A673 (cell line): ENCODE results near the gene PTPN20. TPM values are rescaled to one million over a fixed set of nuclear protein-coding genes. Genes with fewer than 3 reads are reported as not detected.

Source experiments
- BruUV-seq: library from RNA; stranded (reverse); fragments of 400-500 nt; replicated peaks from 2 replicates; lab custom pipeline; 2021; lab: Mats Ljungman, UMichigan
- CTCF ChIA-PET: fragments of 300-600 bp; sonication (Branson Sonifier 250); formaldehyde crosslinking; loops from one replicate; lab custom pipeline; 2022; ENCODE audit warnings: antibody characterized with exemption; lab: Charles Lee
- POLR2A ChIA-PET: fragments of 300-600 bp; sonication (Branson Sonifier 250); formaldehyde crosslinking; loops from one replicate; lab custom pipeline; 2022; ENCODE audit warnings: antibody characterized with exemption; ENCODE audit not compliant: low non-redundant PET; lab: Charles Lee
- DNase-seq: peaks from one replicate; pipeline ENCODE4 v3.0.0-alpha.2; 2015; ENCODE audit warnings: low spot score
- H3K27ac ChIP-seq: fragments of 200-600 bp; sonication (generic); 2 replicates; pipeline ENCODE4 v1.5.1; 2016; ENCODE audit warnings: mixed run types, low read depth, mild to moderate bottlenecking, mixed read lengths, antibody characterized with exemption, low read length; ENCODE audit not compliant: poor library complexity, severe bottlenecking
- H3K27me3 ChIP-seq: fragments of 200-600 bp; sonication (generic); replicated peaks from 2 replicates; pipeline ENCODE4 v1.6.1; 2017; ENCODE audit warnings: mixed run types, low read depth, mild to moderate bottlenecking, mixed read lengths, antibody characterized with exemption, low read length; ENCODE audit not compliant: insufficient read depth, poor library complexity
- H3K36me3 ChIP-seq: fragments of 200-600 bp; sonication (generic); 2 replicates; pipeline ENCODE4 v1.6.1; 2016; ENCODE audit warnings: mixed run types, mild to moderate bottlenecking, mixed read lengths, antibody characterized with exemption, low read length; ENCODE audit not compliant: insufficient read depth, poor library complexity, severe bottlenecking
- H3K4me1 ChIP-seq: fragments of 200-600 bp; sonication (generic); 2 replicates; pipeline ENCODE4 v1.6.1; 2017; ENCODE audit warnings: mixed run types, mild to moderate bottlenecking, mixed read lengths, antibody characterized with exemption, low read length; ENCODE audit not compliant: insufficient read depth, poor library complexity, severe bottlenecking
- H3K4me3 ChIP-seq: fragments of 200-600 bp; sonication (generic); 2 replicates; pipeline ENCODE4 v1.5.1; 2016; ENCODE audit warnings: low read depth, mixed run types, mild to moderate bottlenecking, mixed read lengths, low read length; ENCODE audit not compliant: poor library complexity, severe bottlenecking
- H3K9me3 ChIP-seq: fragments of 200-600 bp; sonication (generic); 2 replicates; pipeline ENCODE4 v1.6.1; 2016; ENCODE audit warnings: mixed run types, low read depth, mild to moderate bottlenecking, mixed read lengths, antibody characterized with exemption, low read length; ENCODE audit not compliant: poor library complexity, severe bottlenecking
- CTCF ChIP-seq: fragments of 300-800, 200-600 bp; sonication (generic); conservative IDR thresholded peaks from 2 replicates; pipeline ENCODE4 v1.5.1; 2017; ENCODE audit warnings: low read depth, mild to moderate bottlenecking, antibody characterized with exemption, low read length, moderate library complexity, mixed read lengths
- EZH2 ChIP-seq: fragments of 200-600 bp; sonication (generic); IDR thresholded peaks from 2 replicates; pipeline ENCODE4 v1.6.1; 2017; ENCODE audit warnings: borderline replicate concordance, low read depth, mild to moderate bottlenecking, mixed read lengths, antibody characterized with exemption, low read length; ENCODE audit not compliant: poor library complexity, severe bottlenecking
- intact Hi-C: fragments of 100-400 bp; cut with micrococcal nuclease; formaldehyde crosslinking; loops from one replicate; pipeline ENCODE4 v1.10.0; 2022; ENCODE audit not compliant: unreplicated experiment
- total RNA-seq: library from RNA; stranded (reverse); gene quantifications from 2 replicates; pipeline ENCODE4 v1.2.3, GENCODE V29; 2021

The PTPN20 gene
- total RNA-seq, 1 experiment from 2014 or later, result not detected

- CTCF ChIA-PET, result no interaction called here
- Histone ChIP-seq H3K36me3 (no peaks in the 10 kb centered on the region), H3K9me3 (no peaks in the 10 kb centered on the region), H3K4me3 (no peak overlapping the region), H3K27me3 (no peaks in the 10 kb centered on the region), H3K27ac (no peak overlapping the region), H3K4me1 (no peaks in the 10 kb centered on the region)
- BruUV-seq, result no TSS peak
- DNase-seq, result no peak
- no peak for TF ChIP-seq CTCF
- no peak for TF ChIP-seq EZH2
- POLR2A ChIA-PET, result no interaction called here
- intact Hi-C loops, result no loop called here
Observed at GRCh38 chr10:47027784-47028260, 116.6 kb downstream of the PTPN20 start.

- H3K4me3 ChIP-seq, result no peak overlapping the region
- no peak for DNase-seq
- no peaks in the 10 kb centered on the region for H3K9me3 ChIP-seq
- intact Hi-C loops, result no loop called here
- BruUV-seq, result no TSS peak
- H3K27me3 ChIP-seq, result no peaks in the 10 kb centered on the region
- TF ChIP-seq EZH2 (no peak), CTCF (no peak)
- ChIA-PET POLR2A (no interaction called here), CTCF (no interaction called here)
- no peaks in the 10 kb centered on the region for H3K36me3 ChIP-seq
- H3K27ac ChIP-seq, result no peak overlapping the region
- no peaks in the 10 kb centered on the region for H3K4me1 ChIP-seq
Observed at GRCh38 chr10:47028466-47028865, 117.2 kb downstream of the PTPN20 start.

GRCh38 chr10:47029181-47030009 is 118.2 kb downstream of the PTPN20 start:
- intact Hi-C loops, result no loop called here
- POLR2A ChIA-PET, result no interaction called here
- CTCF ChIA-PET, result no interaction called here
- no peaks in the 10 kb centered on the region for H3K9me3 ChIP-seq
- H3K27ac ChIP-seq, result no peak overlapping the region
- H3K4me3 ChIP-seq, result no peak overlapping the region
- H3K4me1 ChIP-seq, result no peaks in the 10 kb centered on the region
- no peaks in the 10 kb centered on the region for H3K27me3 ChIP-seq
- H3K36me3 ChIP-seq, result no peaks in the 10 kb centered on the region
- TF ChIP-seq CTCF (no peak), EZH2 (no peak)
- no TSS peak for BruUV-seq
- no peak for DNase-seq
